Mesodermal cell (in vitro differentiated cells): ENCODE data around the gene CABYR.

Source experiments
- H3K27ac ChIP-seq: 2 replicates; pipeline ENCODE4 v1.7.0; 2013; ENCODE audit warnings: mild to moderate bottlenecking, low read depth, low read length, moderate library complexity; ENCODE audit not compliant: severe bottlenecking
- H3K36me3 ChIP-seq: 2 replicates; pipeline ENCODE4 v1.7.1; 2013; ENCODE audit warnings: mild to moderate bottlenecking, low read length, moderate library complexity; ENCODE audit not compliant: control insufficient read depth, insufficient read depth
- H3K4me1 ChIP-seq: one replicate; pipeline ENCODE4 v1.7.1; 2013; ENCODE audit warnings: mild to moderate bottlenecking, low read length; ENCODE audit not compliant: insufficient read depth, control insufficient read depth, poor library complexity, severe bottlenecking
- H3K4me3 ChIP-seq: 2 replicates; pipeline ENCODE4 v1.7.0; 2013; ENCODE audit warnings: low read length, control low read depth, mild to moderate bottlenecking; ENCODE audit not compliant: insufficient read depth, poor library complexity, severe bottlenecking; ENCODE audit errors: extremely low read depth
- H3K9me3 ChIP-seq: 2 replicates; pipeline ENCODE4 v1.7.1; 2013; ENCODE audit warnings: mild to moderate bottlenecking, low read length, moderate library complexity; ENCODE audit not compliant: control insufficient read depth
- WGBS, 2 experiments: methylation state at CpG; one replicate each; pipeline ENCODE4 v1.1.5; 2013; ENCODE audit warnings: missing lambda C conversion rate in 2 of 2; ENCODE audit not compliant: insufficient coverage in 2 of 2; 5-methylcytosine and 5-hydroxymethylcytosine counted together

Gene CABYR

GRCh38 chr18:24189664-24190346 is 50.9 kb downstream of the CABYR start:
- Histone ChIP-seq H3K4me1 (no peaks in the 10 kb centered on the region), H3K4me3 (no peak overlapping the region), H3K9me3 (no peaks in the 10 kb centered on the region), H3K27ac (no peak overlapping the region), H3K36me3 (peaks cover 4% of the 10 kb centered on the region)
- 91 to 92% methylated on average over 11 to 12 of the region's 15 CpGs for WGBS, 2 experiments

DNA sequence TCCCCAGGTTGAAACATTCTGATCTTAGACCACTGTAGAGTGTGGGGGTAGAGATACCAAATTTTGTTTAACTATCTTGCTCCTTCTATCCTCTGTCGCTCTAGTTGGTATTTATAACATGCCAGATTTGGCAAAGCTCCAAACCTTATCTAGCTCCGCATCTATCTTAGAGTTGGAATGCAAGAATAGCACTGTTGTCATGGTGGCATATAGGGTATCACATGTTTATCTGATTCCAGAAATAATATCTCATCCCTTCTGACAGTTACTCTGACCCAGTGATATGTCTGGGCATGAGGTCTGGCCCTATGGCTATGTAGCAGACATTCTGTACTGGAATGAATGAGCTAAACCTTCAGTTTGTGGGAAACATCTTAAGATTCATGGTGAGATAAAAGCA is 51.7 kb downstream of the CABYR start:
- no CpG with 5 or more reads among the region's 2 CpGs for WGBS, 2 experiments
- Histone ChIP-seq H3K9me3 (no peaks in the 10 kb centered on the region), H3K4me3 (no peak overlapping the region), H3K4me1 (no peaks in the 10 kb centered on the region), H3K36me3 (peaks cover under 1% of the 10 kb centered on the region), H3K27ac (no peak overlapping the region)

GRCh38 chr18:24195296-24196053 is 56.6 kb downstream of the CABYR start:
- no peaks in the 10 kb centered on the region for H3K4me1 ChIP-seq
- no peaks in the 10 kb centered on the region for H3K36me3 ChIP-seq
- WGBS, 2 experiments, result 86 to 97% methylated on average over 6 to 8 of the region's 9 CpGs
- no peak overlapping the region for H3K27ac ChIP-seq
- no peaks in the 10 kb centered on the region for H3K9me3 ChIP-seq
- H3K4me3 ChIP-seq, result no peak overlapping the region

- no peak overlapping the region for H3K4me3 ChIP-seq
- H3K4me1 ChIP-seq, result no peaks in the 10 kb centered on the region
- WGBS, 2 experiments, result 80 to 100% methylated on average over 1 to 3 of the region's 4 CpGs
- H3K9me3 ChIP-seq, result no peaks in the 10 kb centered on the region
- no peak overlapping the region for H3K27ac ChIP-seq
- no peaks in the 10 kb centered on the region for H3K36me3 ChIP-seq
These were observed 57.9 kb downstream of the CABYR start for GRCh38 chr18:24196764-24197163.

GRCh38 chr18:24197412-24197811 is 58.5 kb downstream of the CABYR start:
- no peak overlapping the region for H3K27ac ChIP-seq
- no CpG with 5 or more reads among the region's 1 CpG for WGBS, 2 experiments
- H3K4me3 ChIP-seq, result no peak overlapping the region

DNA sequence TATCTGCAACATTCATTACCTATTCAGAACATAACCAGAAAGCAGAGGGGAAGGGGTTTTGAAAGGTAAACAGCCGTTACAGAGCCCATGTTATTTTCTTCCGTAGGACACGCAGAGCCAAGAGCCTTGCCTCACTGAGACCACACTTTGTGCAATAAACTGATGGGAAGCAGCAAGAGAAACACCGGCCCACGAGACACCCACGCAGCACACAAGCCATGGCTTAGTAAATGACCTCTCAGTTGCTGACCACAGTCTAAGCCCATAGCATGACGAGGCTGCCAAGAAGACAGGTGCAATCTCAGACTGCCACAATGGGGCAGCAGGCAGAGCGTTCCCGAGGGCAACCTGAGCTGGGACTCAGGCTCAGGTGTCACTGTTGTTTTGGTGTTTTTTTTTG is 59.6 kb downstream of the CABYR start:
- Histone ChIP-seq H3K36me3 (no peaks in the 10 kb centered on the region), H3K4me3 (no peak overlapping the region), H3K9me3 (no peaks in the 10 kb centered on the region), H3K27ac (no peak overlapping the region), H3K4me1 (no peaks in the 10 kb centered on the region)
- WGBS, 2 experiments, result 95 to 96% methylated on average over 7 to 9 of the region's 9 CpGs

More at GRCh38 chr18:24197412-24197811, 58.5 kb downstream of the CABYR start:
- Histone ChIP-seq H3K9me3 (no peaks in the 10 kb centered on the region), H3K4me1 (no peaks in the 10 kb centered on the region), H3K36me3 (no peaks in the 10 kb centered on the region)

GRCh38 chr18:24199372-24199962 is 60.6 kb downstream of the CABYR start:
- Histone ChIP-seq H3K9me3 (no peaks in the 10 kb centered on the region), H3K36me3 (no peaks in the 10 kb centered on the region), H3K27ac (no peak overlapping the region), H3K4me3 (no peak overlapping the region), H3K4me1 (no peaks in the 10 kb centered on the region)
- WGBS, 2 experiments, result 100% methylated on average over 2 of the region's 5 CpGs

DNA sequence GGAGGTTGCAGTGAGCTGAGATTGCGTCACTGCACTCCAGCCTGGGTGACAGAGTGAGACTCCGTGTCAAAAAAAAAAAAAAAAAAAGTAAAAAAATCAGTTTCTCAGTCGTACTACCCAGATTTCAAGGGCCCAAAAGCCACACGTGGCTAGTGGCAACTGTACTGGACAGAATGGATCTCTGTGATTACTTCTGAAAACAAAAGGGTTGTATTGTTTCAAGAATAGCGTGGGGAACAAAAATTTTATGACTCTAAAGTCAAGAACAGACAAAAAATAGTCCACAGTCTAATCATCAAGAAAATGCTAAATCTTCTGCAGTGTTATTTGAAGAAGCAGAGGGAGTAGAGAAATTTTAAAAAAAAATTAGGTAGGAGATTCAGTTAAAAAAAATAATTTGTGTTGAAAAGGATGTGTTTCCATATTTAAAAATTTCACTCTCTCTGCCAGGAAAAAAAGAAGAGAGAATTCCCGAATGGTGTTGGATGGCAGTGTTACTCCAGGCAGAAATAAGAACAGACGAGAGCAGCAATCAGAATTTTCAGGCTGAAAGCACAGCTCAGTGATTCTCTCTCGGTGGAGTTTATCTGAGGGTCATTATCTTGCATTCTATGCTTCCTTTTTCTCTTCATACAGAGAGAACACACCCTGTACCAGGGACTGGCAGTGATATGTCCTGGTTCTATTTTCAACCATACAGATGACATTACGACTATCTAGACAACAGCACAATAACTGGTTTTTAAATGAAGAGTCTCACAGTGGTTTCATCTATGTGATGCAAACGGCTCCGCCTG is 61.8 kb downstream of the CABYR start:
- Histone ChIP-seq H3K36me3 (no peaks in the 10 kb centered on the region), H3K9me3 (no peaks in the 10 kb centered on the region), H3K27ac (no peak overlapping the region), H3K4me1 (no peaks in the 10 kb centered on the region), H3K4me3 (no peak overlapping the region)
- WGBS, 2 experiments, result 89 to 93% methylated on average over 5 of the region's 11 CpGs

- 89 to 100% methylated on average over 3 to 8 of the region's 8 CpGs for WGBS, 2 experiments
These were observed 63.1 kb downstream of the CABYR start for GRCh38 chr18:24201699-24202687.

More at GRCh38 chr18:24201699-24202687, 63.1 kb downstream of the CABYR start:
- Histone ChIP-seq H3K36me3 (no peaks in the 10 kb centered on the region), H3K4me1 (no peaks in the 10 kb centered on the region), H3K9me3 (no peaks in the 10 kb centered on the region), H3K4me3 (no peak overlapping the region), H3K27ac (no peak overlapping the region)
